ENCODE results near the gene F3.

GRCh38 chr1:94554580-94554979 lies 13.0 kb upstream of the F3 start:
- TF ChIP-seq POLR2A (IDR thresholded peaks at IDR 0.05; ENCODE audit: low read length) = no peak
- TF ChIP-seq GATA1 (IDR thresholded peaks at IDR 0.05; ENCODE audit: low read depth, low read length) = no peak
